T-helper 2 cell treated with Interferon-gamma antibody and Interleukin-4, amounts not matched to agents 100 ng/mL and 5 ng/mL, for 36 hours (primary cell): Measurements from ENCODE around the gene WSCD1. TPM values are rescaled to one million over a fixed set of nuclear protein-coding genes. Genes with fewer than 3 reads are reported as not detected.

Source experiments
- intact Hi-C: fragments of 100-400 bp; cut with micrococcal nuclease; formaldehyde crosslinking; loops from one replicate; pipeline ENCODE4 v1.15.1; 2023
- total RNA-seq: library from RNA; stranded (reverse); gene quantifications from 2 replicates; pipeline ENCODE4 v1.2.3, GENCODE V29; 2022

The WSCD1 gene
- total RNA-seq, 1 donor from 2014 or later, result 0.16 TPM

- intact Hi-C loops, result no loop called here
Measured at GRCh38 chr17:6084311-6085161, 14.4 kb downstream of the WSCD1 start.

GRCh38 chr17:6085812-6086211 is 15.6 kb downstream of the WSCD1 start:
- intact Hi-C loops, result no loop called here

GRCh38 chr17:6086603-6087400 is 16.6 kb downstream of the WSCD1 start:
- intact Hi-C loops, result no loop called here

GRCh38 chr17:6088141-6088540 is 18.0 kb downstream of the WSCD1 start:
- intact Hi-C loops, result no loop called here

GRCh38 chr17:6090253-6090652 is 20.1 kb downstream of the WSCD1 start:
- intact Hi-C loops, result no loop called here

GRCh38 chr17:6092182-6092902 is 22.2 kb downstream of the WSCD1 start:
- intact Hi-C loops, result no loop called here

GRCh38 chr17:6092903-6093468 is 22.8 kb downstream of the WSCD1 start:
- intact Hi-C loops, result no loop called here

GRCh38 chr17:6094453-6094852 is 24.3 kb downstream of the WSCD1 start:
- intact Hi-C loops, result no loop called here

- intact Hi-C loops, result no loop called here
Measured at GRCh38 chr17:6094926-6095325, 24.7 kb downstream of the WSCD1 start.

GRCh38 chr17:6095501-6095900 is 25.3 kb downstream of the WSCD1 start:
- intact Hi-C loops, result no loop called here

- intact Hi-C loops, result no loop called here
Measured at GRCh38 chr17:6096201-6097004, 26.2 kb downstream of the WSCD1 start.

- intact Hi-C loops, result no loop called here
Measured at GRCh38 chr17:6097005-6097279, 26.8 kb downstream of the WSCD1 start.

- intact Hi-C loops, result no loop called here
Measured at GRCh38 chr17:6098050-6098822, 28.1 kb downstream of the WSCD1 start.

GRCh38 chr17:6098823-6099180 is 28.6 kb downstream of the WSCD1 start:
- intact Hi-C loops, result no loop called here

GRCh38 chr17:6099492-6099891 is 29.3 kb downstream of the WSCD1 start:
- intact Hi-C loops, result no loop called here

- intact Hi-C loops, result no loop called here
Measured at GRCh38 chr17:6100146-6100545, 30.0 kb downstream of the WSCD1 start.

- intact Hi-C loops, result no loop called here
Measured at GRCh38 chr17:6100891-6101500, 30.8 kb downstream of the WSCD1 start.

GRCh38 chr17:6101706-6102105 is 31.5 kb downstream of the WSCD1 start:
- intact Hi-C loops, result no loop called here

- intact Hi-C loops, result no loop called here
Measured at GRCh38 chr17:6102615-6103014, 32.4 kb downstream of the WSCD1 start.
